Endometrial microvascular endothelial cells (primary cell): ENCODE results near the gene FAT2. TPM values are rescaled to one million over a fixed set of nuclear protein-coding genes. Genes with fewer than 3 reads are reported as not detected.

ENCODE experiments used
- in situ Hi-C: cut with HindIII; loops from 2 replicates; pipeline ENCODE4 v1.10.0; 2017; ENCODE audit warnings: low sequenced_read_pairs, low pct_unique_long_range_greater_than_20kb; ENCODE audit errors: inconsistent ontology term
- total RNA-seq: library from RNA; depleted of rRNA; stranded (reverse); fragments of >200 nt; gene quantifications from one replicate; pipeline ENCODE4 v1.2.3, GENCODE V29; 2015; ENCODE audit errors: inconsistent ontology term

The FAT2 gene
- total RNA-seq, 1 donor from 2014 or later = not detected

DNA sequence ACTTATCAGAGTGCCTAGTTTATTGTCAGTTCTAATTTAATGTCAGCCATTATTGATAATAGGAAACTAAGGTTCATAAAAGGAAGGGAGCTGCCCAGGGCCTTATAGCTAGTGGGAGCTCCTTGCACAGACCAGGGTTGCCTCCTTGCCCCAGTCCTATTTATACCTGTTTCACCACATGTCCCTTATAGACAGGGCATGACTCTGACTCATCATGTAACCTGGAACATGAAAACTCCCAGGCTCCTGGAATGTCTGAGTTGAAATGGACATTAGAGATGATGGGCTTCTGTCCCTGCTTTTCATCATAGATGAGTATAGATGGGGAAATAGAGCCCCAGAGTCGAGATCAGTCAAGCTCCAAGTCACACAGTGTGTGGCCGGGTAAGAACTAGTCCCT lies 21.1 kb downstream of the FAT2 start:
- in situ Hi-C loops = no loop called here

DNA sequence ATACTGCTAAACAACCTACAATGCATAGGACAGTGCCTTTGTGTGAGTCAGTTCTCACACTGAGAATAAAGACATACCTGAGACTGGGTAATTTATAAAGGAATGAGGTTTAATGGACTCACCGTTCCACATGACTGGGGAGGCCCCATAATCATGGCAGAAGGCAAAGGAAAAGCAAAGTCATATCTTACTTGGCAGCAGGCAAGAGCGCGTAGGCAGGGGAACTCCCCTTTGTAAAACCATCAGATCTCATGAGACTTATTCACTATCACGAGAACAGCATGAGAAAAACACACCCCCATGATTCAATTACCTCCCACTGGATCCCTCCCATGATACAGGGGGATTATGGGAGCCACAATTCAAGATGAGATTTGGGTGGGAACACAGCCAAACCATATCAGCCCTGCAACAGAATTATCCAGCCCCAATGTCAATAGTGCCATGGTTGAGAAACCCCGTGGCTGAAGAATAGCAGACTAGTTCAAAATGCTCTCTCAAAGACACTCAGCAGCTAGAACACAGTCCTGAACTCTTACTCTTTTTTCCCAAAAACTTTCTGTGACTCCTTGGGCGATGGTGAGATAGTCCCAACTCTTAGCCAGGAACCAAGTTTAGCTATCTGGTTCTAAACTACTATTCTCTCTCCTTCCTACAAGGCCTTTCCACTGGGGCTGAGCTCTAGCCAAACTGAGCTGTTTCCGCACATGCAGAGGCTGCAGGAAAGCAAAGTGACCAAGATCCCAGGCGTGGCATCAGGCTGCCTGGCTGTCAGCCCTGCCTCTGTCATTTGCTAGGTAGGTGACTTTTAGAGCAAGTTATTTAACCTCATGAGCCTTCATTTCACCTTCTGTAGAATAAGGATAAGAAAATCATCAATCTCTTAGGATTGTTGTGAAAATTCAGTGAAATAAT lies 21.7 kb downstream of the FAT2 start:
- in situ Hi-C loops = no loop called here

DNA sequence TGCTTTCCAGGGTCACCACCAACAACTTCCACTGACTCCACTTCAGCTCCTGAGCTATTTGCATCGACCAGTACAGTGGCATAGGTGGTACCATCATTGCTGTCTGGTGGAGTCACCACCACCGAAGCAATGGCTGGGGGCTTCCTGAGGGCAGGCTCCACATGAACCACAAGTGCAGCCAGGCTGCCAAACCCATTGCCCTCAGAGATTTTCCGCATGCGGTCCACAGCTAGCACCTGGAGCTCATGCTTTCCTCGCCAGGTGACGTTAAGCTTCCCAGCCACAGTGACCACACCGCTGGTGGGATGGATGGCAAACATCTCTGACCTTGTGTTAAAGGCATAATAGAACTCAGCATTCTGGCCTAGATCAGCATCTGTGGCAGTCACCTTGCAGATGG lies 23.1 kb downstream of the FAT2 start:
- in situ Hi-C loops = no loop called here

DNA sequence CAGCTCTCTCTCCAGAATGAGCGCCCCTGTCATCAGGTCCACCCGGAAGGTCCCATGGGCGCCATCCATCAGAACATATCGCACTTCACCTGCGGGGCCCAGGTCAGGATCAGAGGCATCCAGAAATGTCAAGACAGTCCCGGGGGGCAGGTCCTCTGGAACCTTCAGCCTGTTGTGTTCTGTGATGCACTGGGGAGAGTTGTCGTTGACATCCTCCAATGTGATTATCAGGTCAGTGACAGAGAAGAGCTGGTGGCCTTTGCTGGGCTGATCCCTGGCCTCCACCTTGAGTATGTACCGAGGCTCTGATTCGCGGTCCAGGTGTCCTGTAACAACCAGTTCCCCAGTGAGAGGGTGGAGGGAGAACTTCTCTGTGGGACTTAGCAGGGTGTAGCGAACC lies 25.2 kb downstream of the FAT2 start:
- in situ Hi-C loops = no loop called here

DNA sequence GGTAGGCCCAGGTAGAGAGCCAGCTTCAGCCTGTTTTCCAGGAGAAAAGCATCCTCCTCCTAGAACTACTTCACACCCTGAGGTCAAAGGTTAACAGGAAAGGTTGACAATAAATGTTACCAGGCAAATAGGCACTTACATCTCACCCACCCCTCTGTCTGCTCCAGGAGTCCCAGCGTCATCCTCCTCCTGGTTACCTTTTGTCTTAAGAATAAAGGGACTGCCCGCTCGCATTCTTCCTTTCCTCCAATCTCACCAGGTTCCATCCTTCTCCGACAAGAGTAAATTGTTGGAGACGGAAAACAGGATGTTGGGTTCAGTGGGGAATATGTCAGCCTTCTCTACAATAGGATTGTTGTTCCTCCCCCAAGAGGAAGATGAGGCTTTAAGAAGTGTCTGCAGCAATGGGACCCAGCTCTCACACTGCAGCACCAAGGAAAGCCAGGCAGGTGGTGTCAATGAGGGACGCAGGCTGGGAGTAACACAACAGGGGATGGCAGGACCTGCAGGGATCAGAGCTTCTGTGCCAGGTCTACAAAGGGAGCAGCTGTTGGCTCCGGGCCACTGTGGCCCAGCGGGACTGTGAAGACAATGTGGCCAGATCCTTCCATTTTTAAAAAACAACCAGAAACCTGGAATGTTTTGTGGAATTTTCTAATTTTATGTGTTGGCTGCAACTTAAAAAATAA lies 29.0 kb downstream of the FAT2 start:
- in situ Hi-C loops = no loop called here

DNA sequence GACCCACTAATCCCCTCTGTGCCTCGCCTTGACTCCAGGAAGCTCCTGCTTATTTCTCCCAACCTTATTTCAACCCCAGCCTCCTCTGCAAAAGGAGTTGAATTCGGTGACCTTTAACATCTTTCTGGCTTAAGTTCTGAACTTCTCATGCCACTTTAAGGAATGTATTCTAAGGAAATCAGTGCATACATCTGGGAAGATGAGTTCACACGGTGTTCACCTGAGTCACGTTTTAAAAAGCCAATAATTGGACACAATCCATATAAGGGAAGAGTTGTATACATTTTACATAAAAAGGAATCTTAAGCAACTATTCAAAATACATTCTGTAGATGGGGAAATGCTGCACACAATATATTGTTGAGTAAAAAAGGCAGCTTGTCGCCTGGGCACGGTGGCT lies 33.2 kb downstream of the FAT2 start:
- in situ Hi-C loops = no loop called here

DNA sequence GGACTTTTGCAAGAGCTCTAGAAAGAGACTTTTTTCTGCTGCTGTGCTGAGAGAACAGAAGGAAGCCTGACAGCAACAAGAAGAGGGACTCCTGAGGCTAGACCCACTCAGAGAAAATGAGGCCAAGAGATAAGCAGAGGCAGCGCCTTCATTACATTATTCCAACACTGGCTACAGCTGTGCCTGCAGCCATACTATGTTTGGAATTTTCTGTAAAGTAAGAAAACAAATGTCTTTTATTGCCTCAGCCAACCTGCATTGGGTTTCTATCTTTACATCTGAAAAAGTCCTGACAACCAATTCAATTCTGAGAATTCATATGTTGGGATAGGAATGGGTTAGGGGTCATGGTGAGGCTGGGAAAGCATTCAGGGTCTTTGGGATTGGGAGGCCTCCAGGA lies 33.7 kb downstream of the FAT2 start:
- in situ Hi-C loops = no loop called here

DNA sequence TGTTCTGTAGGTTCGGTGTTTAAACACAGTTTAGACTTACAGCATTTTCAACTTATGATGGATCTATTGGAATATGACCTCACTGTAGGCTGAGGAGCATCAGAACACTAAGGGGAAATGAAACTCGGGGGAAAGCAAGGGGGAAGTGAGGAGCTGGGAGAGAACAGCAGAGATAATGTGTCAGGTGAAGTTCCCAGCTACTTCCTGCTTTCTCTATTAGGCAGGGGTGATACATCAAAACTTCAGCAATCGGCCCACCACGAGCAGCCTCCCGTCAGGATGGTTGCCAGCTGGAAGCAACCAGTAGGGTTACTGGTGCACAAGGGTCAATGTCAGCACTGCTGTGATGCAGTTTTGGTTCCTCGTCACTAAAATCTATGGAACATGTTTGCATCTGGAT lies 34.3 kb downstream of the FAT2 start:
- in situ Hi-C loops = no loop called here

DNA sequence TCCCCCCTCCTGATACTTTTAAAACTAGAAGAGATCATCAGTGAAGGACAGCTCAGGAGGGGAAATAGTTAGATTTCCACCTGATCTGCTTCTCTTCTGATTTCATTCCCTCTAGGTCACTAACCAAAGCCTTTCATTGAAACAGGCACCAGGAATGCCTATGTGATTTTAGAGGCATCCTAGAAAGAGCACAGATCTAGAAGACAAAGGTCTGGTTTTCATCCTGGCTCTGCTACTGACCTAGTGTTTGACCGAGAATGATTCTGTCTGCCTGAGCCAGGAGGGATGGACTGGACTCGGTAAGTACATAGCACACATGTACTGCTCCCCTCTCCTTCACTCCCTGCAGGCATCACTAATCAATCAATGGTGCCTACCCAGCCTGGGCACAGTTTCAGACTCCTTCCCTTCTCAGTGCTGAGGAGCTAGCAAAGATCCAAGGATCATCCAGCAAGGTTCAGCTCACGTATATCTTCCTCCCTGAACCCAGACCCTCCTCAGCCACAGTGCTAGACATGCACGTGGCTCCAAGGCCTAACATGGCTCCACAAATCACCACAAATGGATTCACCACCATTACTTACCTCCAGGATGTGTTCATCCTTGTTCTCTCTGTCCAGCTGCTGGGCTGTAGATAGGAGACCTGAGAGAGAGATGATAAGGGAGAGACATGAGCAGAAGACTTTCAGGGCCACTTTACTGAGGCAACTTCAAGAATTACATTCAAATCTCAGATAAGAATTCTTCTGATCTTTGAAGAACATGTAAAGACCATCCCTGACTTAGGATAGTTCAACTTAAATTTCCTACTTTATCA lies 35.2 kb downstream of the FAT2 start:
- in situ Hi-C loops = no loop called here

DNA sequence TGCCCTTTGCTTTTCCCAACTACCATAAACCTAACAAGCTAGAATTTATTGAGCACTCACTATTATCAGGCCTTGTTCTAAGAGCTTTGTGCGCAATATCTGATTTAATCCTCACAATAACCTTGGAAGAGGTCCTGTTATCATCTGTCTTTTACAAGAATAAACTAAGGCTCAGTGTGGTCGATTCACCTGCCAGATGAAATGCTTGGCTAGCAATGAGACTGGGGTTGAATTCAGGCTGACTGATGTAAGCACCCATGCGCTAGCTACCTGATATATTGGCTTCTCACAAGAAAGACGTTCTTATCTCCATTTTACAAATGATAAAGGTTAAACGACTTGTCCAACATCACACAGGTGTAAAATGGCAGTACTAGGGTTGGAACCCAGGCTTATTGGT lies 37.4 kb downstream of the FAT2 start:
- in situ Hi-C loops = no loop called here

DNA sequence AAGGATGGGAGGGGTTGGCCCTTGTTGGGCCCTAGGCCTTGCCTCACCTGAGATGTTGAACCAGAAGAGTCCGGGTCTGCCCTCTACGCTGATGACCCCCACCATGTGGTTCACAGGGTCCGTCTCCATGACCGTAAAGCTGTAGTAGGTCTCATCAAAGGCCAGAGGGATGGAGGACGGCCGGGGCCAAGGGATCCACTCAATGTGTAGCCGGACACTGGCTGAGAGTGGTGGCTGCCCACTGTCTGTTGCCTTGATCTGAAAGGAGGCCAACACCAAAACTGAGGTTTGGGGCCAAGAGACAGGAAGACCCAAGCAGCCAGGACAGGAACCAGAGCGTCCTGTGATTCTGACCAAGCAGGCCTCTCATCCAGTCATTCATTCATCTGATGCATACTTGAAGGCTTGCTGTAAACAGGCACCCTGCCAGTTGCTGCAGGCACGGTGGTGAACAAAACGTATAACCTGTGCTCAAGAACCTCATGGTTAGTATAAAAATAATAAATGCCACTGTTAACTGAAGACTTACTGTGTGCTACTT lies 37.9 kb downstream of the FAT2 start:
- in situ Hi-C loops = no loop called here

DNA sequence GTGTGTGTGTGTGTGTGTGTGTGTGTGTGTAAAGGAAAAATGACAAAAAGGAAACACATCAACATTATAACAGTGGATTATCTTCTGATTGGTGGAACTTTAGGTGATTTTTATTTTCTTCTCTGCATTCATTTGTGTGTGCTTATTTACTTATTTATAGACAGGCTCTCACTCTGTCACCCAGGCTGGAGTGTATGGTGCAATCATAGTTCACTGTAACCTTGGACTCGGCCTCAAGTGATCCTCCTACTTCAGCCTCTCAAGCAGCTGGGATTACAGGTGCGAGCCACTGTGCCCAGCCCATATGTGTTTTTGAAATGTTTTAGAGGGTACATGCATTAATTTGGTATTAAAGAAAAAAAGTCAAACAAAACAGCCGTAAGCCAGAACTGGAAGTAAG lies 39.1 kb downstream of the FAT2 start:
- in situ Hi-C loops = no loop called here

DNA sequence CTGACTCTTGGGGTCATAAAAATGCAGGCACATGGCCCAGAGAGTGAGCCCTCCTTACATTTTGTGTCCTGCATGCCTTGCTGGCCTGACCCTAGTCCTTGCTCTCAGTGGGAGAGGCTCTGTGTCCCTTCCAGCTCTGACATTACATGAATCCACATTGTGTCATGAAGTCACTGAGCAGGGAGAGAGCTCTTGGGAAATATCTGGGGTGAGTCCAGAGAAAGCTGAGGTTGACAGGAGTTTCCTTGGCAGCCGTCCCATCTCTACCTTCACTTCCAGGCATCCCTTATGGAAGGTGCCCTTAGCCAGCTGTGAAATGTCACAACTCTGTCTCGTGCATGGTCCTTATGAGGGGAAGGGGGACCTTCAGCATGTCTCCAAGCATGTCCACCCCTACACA lies 41.0 kb downstream of the FAT2 start:
- in situ Hi-C loops = no loop called here

DNA sequence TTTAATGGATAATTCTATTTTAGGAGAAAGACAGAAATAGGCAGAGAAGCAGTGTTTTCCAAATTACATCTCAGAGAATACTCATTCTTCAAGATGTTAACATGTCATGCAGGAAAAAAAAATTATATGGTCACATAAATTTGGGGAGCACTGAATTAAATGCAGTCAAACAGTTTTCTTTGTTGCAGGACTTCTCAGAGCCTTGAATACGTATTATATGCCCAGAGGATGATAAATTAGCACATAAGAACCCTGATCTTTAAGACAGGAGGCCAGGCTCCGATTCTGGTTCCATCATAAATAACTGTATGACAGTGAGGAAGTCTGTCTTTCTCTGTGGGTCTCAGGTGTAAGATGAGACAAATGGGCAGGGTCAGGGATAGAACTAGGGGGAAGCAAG lies 41.4 kb downstream of the FAT2 start:
- in situ Hi-C loops = no loop called here

DNA sequence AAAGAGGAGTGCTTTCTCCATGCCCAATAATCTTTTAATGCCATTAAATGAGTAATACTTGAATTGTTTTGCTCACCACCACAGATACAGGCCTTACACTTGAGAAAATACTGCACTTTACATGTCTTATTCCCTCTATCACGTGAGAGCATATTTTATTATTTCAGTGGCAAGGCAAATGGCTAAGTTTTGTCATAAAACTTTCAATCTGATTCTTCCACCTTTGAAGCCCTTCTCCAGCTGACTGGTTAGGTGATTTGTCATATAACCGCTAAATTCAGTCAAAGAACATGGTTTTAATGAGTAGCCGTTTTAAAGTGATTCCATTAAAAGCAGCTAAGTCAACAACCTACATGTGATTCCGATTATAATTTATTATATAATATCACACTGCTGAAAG lies 43.8 kb downstream of the FAT2 start:
- in situ Hi-C loops = no loop called here

DNA sequence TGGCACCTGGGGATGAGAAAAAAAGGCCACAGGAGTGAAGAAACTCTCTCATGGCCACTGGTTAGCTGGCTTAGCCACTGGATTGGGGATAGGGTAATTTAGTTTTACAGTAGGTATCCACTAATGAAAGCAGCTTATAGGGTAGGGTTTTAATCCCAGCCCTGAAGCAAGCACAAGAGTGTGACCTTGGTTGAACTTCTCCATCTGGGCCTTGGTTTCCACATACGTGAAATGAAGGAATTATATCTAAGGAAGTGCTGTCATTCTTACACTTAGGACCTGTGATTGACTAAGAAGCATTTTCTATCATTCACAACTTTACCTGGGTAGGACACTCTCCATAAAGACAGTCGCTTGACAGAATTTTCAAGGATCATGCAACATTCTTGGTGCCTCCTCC lies 49.6 kb downstream of the FAT2 start:
- in situ Hi-C loops = no loop called here
